ENCODE results near the gene SH2D5.

The SH2D5 gene

GRCh38 chr1:20711285-20712214 is 21.0 kb downstream of the SH2D5 start:
- DNase-seq = peak; percentile 37

GRCh38 chr1:20710469-20711284 is 21.8 kb downstream of the SH2D5 start:
- DNase-seq = no peak

- DNase-seq = no peak
Observed at GRCh38 chr1:20709868-20710267, 22.6 kb downstream of the SH2D5 start.

- DNase-seq = no peak
Observed at GRCh38 chr1:20708891-20709290, 23.6 kb downstream of the SH2D5 start.

- DNase-seq = peak; percentile 14
Observed at GRCh38 chr1:20708057-20708456, 24.4 kb downstream of the SH2D5 start.

GRCh38 chr1:20706841-20707240 is 25.7 kb downstream of the SH2D5 start:
- DNase-seq = no peak

- DNase-seq = no peak
Observed at GRCh38 chr1:20705203-20705755, 27.2 kb downstream of the SH2D5 start.

GRCh38 chr1:20704390-20705202 is 27.9 kb downstream of the SH2D5 start:
- DNase-seq = no peak

GRCh38 chr1:20703124-20703756 is 29.3 kb downstream of the SH2D5 start:
- DNase-seq = no peak

GRCh38 chr1:20702416-20702815 is 30.1 kb downstream of the SH2D5 start:
- DNase-seq = no peak

GRCh38 chr1:20701847-20702246 is 30.7 kb downstream of the SH2D5 start:
- DNase-seq = no peak

- no peak for DNase-seq
Observed at GRCh38 chr1:20701446-20701845, 31.1 kb downstream of the SH2D5 start.

- no peak for DNase-seq
Observed at GRCh38 chr1:20700636-20701215, 31.8 kb downstream of the SH2D5 start.

- peak; percentile 49 for DNase-seq
Observed at GRCh38 chr1:20699558-20699957, 32.9 kb downstream of the SH2D5 start.

GRCh38 chr1:20698195-20698910 is 34.1 kb downstream of the SH2D5 start:
- no peak for DNase-seq

GRCh38 chr1:20697563-20697962 is 34.9 kb downstream of the SH2D5 start:
- DNase-seq = no peak

- peak; percentile 81 for DNase-seq
Observed at GRCh38 chr1:20696397-20697333, 35.8 kb downstream of the SH2D5 start.

- no peak for DNase-seq
Observed at GRCh38 chr1:20695515-20695914, 37.0 kb downstream of the SH2D5 start.

GRCh38 chr1:20693623-20694022 is 38.9 kb downstream of the SH2D5 start:
- DNase-seq = no peak

GRCh38 chr1:20691872-20692271 is 40.6 kb downstream of the SH2D5 start:
- no peak for DNase-seq
